ENCODE results near the gene DDO.

DNA sequence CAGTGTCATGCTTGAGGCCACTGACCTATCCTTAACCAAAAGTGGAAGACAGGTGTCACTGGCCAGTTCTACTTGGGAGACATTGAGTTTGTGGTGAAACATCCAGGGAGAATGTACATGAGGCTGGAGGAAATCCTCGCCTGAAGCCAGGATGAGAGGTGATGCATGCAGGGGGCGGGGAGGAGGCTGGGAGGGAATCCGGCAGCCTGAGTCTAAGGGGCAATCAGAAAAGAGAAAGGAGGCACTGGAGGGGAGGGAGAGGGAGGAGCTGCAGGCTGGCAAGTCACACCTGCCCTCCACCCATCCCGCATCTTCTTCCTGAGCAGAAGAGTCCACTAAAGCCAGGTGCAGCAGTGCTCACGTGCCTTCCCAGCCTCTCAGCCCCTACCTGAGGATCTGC, 14.9 kb upstream of the DDO start:
- TF ChIP-seq, protein P1, sequence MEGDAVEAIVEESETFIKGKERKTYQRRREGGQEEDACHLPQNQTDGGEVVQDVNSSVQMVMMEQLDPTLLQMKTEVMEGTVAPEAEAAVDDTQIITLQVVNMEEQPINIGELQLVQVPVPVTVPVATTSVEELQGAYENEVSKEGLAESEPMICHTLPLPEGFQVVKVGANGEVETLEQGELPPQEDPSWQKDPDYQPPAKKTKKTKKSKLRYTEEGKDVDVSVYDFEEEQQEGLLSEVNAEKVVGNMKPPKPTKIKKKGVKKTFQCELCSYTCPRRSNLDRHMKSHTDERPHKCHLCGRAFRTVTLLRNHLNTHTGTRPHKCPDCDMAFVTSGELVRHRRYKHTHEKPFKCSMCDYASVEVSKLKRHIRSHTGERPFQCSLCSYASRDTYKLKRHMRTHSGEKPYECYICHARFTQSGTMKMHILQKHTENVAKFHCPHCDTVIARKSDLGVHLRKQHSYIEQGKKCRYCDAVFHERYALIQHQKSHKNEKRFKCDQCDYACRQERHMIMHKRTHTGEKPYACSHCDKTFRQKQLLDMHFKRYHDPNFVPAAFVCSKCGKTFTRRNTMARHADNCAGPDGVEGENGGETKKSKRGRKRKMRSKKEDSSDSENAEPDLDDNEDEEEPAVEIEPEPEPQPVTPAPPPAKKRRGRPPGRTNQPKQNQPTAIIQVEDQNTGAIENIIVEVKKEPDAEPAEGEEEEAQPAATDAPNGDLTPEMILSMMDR (conservative IDR thresholded peaks at IDR 0.05; ENCODE audit: low read length): no peak
- no peak for TF ChIP-seq EZH2phosphoT487 (IDR thresholded peaks at IDR 0.05; ENCODE audit: borderline replicate concordance, low read depth, low read length)
